Peyer's patch (tissue), 4 donors: ENCODE data around the gene PDZD8.

Source experiments
- POLR2A ChIP-seq, 2 donors: fragments of 450-650 bp; IDR thresholded peaks; one replicate each; pipeline ENCODE4 v1.5.1; 2017; ENCODE audit warnings: antibody characterized with exemption in 2 of 2, mild to moderate bottlenecking in 2 of 2, moderate library complexity in 2 of 2
- TF ChIP-seq, protein P1 (sequence below), 6 experiments: fragments of 450-650 bp in 4 of 6; fragments of 200-600 bp in 2 of 6; sonication (generic) in 1 of 6; IDR thresholded peaks; one replicate each; pipeline ENCODE4 v1.5.1; 2017 to 2019; ENCODE audit warnings: antibody characterized with exemption in 6 of 6, mild to moderate bottlenecking in 3 of 6, moderate library complexity in 1 of 6

DNA sequence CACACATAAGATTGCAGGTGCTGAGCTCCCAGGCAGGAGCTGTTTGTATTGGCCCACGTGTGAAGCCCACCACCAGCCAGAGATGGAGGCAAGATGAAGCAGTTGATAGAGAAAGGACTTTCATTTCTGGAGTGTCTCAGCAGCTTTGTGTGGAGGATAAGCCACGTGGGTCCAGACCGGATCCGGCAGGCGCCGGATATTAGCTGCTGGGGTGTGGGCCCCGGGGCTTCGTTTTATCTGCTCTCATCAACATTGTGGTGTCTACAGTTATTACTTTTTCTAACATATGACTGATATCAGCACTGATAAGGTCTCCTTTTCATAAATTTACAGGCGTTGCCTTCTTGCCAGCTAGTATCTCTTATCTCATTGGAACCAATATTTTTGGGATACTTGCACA lies 108.8 kb downstream of the PDZD8 start:
- TF ChIP-seq, protein P1, sequence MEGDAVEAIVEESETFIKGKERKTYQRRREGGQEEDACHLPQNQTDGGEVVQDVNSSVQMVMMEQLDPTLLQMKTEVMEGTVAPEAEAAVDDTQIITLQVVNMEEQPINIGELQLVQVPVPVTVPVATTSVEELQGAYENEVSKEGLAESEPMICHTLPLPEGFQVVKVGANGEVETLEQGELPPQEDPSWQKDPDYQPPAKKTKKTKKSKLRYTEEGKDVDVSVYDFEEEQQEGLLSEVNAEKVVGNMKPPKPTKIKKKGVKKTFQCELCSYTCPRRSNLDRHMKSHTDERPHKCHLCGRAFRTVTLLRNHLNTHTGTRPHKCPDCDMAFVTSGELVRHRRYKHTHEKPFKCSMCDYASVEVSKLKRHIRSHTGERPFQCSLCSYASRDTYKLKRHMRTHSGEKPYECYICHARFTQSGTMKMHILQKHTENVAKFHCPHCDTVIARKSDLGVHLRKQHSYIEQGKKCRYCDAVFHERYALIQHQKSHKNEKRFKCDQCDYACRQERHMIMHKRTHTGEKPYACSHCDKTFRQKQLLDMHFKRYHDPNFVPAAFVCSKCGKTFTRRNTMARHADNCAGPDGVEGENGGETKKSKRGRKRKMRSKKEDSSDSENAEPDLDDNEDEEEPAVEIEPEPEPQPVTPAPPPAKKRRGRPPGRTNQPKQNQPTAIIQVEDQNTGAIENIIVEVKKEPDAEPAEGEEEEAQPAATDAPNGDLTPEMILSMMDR (IDR thresholded peaks at IDR 0.05), result no peak
- TF ChIP-seq POLR2A (IDR thresholded peaks at IDR 0.05), result no peak
